ENCODE measurements around the gene TMEM238. TPM values are rescaled to one million over a fixed set of nuclear protein-coding genes. Genes with fewer than 3 reads are reported as not detected.

The TMEM238 gene
- total and polyA plus RNA-seq, 8 donors = 0.48 to 33.9 (median 1.1) TPM

- intact Hi-C loops (cut with DNase I) = loop anchor here in 1 of 2 donors (10.0 kb wide), 1 partner anchor 79 kb away; no protein-coding TSS in a partner anchor
Measured at GRCh38 chr19:55383279-55384130, 587 bp downstream of the TMEM238 start.

GRCh38 chr19:55382522-55383054 lies 1.5 kb downstream of the TMEM238 start:
- peak overlapping the region in 1 of 2 donors; percentile 91 for H3K4me3 ChIP-seq
- H3K4me1 ChIP-seq = peaks cover 19 to 34% of the 10 kb centered on the region in 2 donors
- peaks cover 0 to 12% of the 10 kb centered on the region in 2 donors for H3K36me3 ChIP-seq
- TF ChIP-seq CTCF (IDR thresholded peaks at IDR 0.05) = no peak
- intact Hi-C loops (cut with DNase I) = loop anchor here in 1 of 2 donors (10.0 kb wide), 1 partner anchor 78 kb away; no protein-coding TSS in a partner anchor
- no peaks in the 10 kb centered on the region for H3K9me3 ChIP-seq
- no peak overlapping the region for H3K27ac ChIP-seq
- no peak for ATAC-seq
- DNase-seq = no peak
- peaks cover 0 to 5% of the 10 kb centered on the region in 2 donors for H3K27me3 ChIP-seq

More at GRCh38 chr19:55383279-55384130, 587 bp downstream of the TMEM238 start:
- Histone ChIP-seq H3K36me3 (peaks cover 0 to 21% of the 10 kb centered on the region in 2 donors), H3K9me3 (no peaks in the 10 kb centered on the region), H3K4me1 (peaks cover 28 to 43% of the 10 kb centered on the region in 2 donors), H3K27ac (peak overlapping the region; percentile 96 to 97), H3K27me3 (no peaks in the 10 kb centered on the region), H3K4me3 (peak overlapping the region; percentile 86 to 91)
- DNase-seq (peak in 3 of 4 donors; percentile 55 to 89 (median 72)), ATAC-seq (peak; percentile 4)
- no peak for TF ChIP-seq CTCF (IDR thresholded peaks at IDR 0.05)

GRCh38 chr19:55382013-55382412 lies 2.1 kb downstream of the TMEM238 start:
- no peak for DNase-seq
- intact Hi-C loops (cut with DNase I) = loop anchor here in 1 of 2 donors (10.0 kb wide), 1 partner anchor 77 kb away; no protein-coding TSS in a partner anchor
- no peak overlapping the region for H3K27ac ChIP-seq
- H3K9me3 ChIP-seq = no peaks in the 10 kb centered on the region
- peaks cover 0 to 11% of the 10 kb centered on the region in 2 donors for H3K27me3 ChIP-seq
- ATAC-seq = no peak
- no peak for TF ChIP-seq CTCF (IDR thresholded peaks at IDR 0.05)
- peaks cover 0 to 6% of the 10 kb centered on the region in 2 donors for H3K36me3 ChIP-seq
- H3K4me3 ChIP-seq = no peak overlapping the region
- H3K4me1 ChIP-seq = peaks cover 13 to 28% of the 10 kb centered on the region in 2 donors

- ATAC-seq (no peak), DNase-seq (no peak)
- no peak overlapping the region for H3K27ac ChIP-seq
- H3K27me3 ChIP-seq = peaks cover 5 to 38% of the 10 kb centered on the region in 2 donors
- intact Hi-C loops (cut with DNase I) = no loop called here
- no peaks in the 10 kb centered on the region for H3K9me3 ChIP-seq
- H3K4me3 ChIP-seq = no peak overlapping the region
- TF ChIP-seq CTCF (IDR thresholded peaks at IDR 0.05) = no peak
- H3K4me1 ChIP-seq = peaks cover 3 to 11% of the 10 kb centered on the region in 2 donors
- no peaks in the 10 kb centered on the region for H3K36me3 ChIP-seq
Measured at GRCh38 chr19:55379174-55379573, 4.9 kb downstream of the TMEM238 start.

All from left lung (tissue), 10 donors.